Parathyroid adenoma (tissue), 2 donors: ENCODE measurements around the gene VSIR.

Source experiments
- H2AFZ ChIP-seq: fragments of 300-600 bp; sonication (generic); one replicate; pipeline ENCODE4 v1.7.0; 2017; ENCODE audit warnings: antibody characterized with exemption, mild to moderate bottlenecking
- H3K27ac ChIP-seq: fragments of 300-600 bp; sonication (generic); one replicate; pipeline ENCODE4 v1.7.0; 2017
- H3K27me3 ChIP-seq: fragments of 300-600 bp; sonication (generic); one replicate; pipeline ENCODE4 v1.7.0; 2017; ENCODE audit warnings: low read length; ENCODE audit not compliant: control insufficient read depth, insufficient read depth
- H3K36me3 ChIP-seq: fragments of 300-600 bp; sonication (generic); one replicate; pipeline ENCODE4 v1.7.0; 2017; ENCODE audit warnings: low read length; ENCODE audit not compliant: control insufficient read depth, insufficient read depth
- H3K4me1 ChIP-seq: fragments of 300-600 bp; sonication (generic); one replicate; pipeline ENCODE4 v1.7.0; 2017; ENCODE audit warnings: control low read depth
- H3K4me2 ChIP-seq: fragments of 300-600 bp; sonication (generic); one replicate; pipeline ENCODE4 v1.7.0; 2017; ENCODE audit warnings: low read length
- H3K4me3 ChIP-seq: fragments of 300-600 bp; sonication (generic); one replicate; pipeline ENCODE4 v1.7.0; 2017; ENCODE audit warnings: low read depth, low read length
- H3K79me2 ChIP-seq: fragments of 300-600 bp; sonication (generic); one replicate; pipeline ENCODE4 v1.7.0; 2017; ENCODE audit warnings: control low read depth
- H3K9ac ChIP-seq: fragments of 300-600 bp; sonication (generic); one replicate; pipeline ENCODE4 v1.7.0; 2017; ENCODE audit warnings: mild to moderate bottlenecking
- H3K9me3 ChIP-seq: fragments of 300-600 bp; sonication (generic); one replicate; pipeline ENCODE4 v1.7.0; 2017; ENCODE audit warnings: low read length; ENCODE audit not compliant: control insufficient read depth
- CTCF ChIP-seq: fragments of 300-600 bp; sonication (generic); IDR thresholded peaks from one replicate; pipeline ENCODE4 v1.7.0; 2017; ENCODE audit warnings: antibody characterized with exemption, mild to moderate bottlenecking
- donor health status: primary hyperparathyroidism.

VSIR gene

GRCh38 chr10:71741029-71741428 lies 32.3 kb downstream of the VSIR start:
- H3K79me2 ChIP-seq, result no peaks in the 10 kb centered on the region
- TF ChIP-seq CTCF, result no peak

GRCh38 chr10:71740069-71740653 lies 33.2 kb downstream of the VSIR start:
- no peaks in the 10 kb centered on the region for H3K9me3 ChIP-seq
- no peaks in the 10 kb centered on the region for H3K4me1 ChIP-seq
- no peak overlapping the region for H2AFZ ChIP-seq
- no peak overlapping the region for H3K27ac ChIP-seq
- no peak for TF ChIP-seq CTCF
- H3K4me2 ChIP-seq, result no peak overlapping the region
- no peak overlapping the region for H3K9ac ChIP-seq
- H3K79me2 ChIP-seq, result no peaks in the 10 kb centered on the region
- H3K27me3 ChIP-seq, result no peaks in the 10 kb centered on the region
- H3K4me3 ChIP-seq, result no peak overlapping the region
- no peaks in the 10 kb centered on the region for H3K36me3 ChIP-seq

More at GRCh38 chr10:71741029-71741428, 32.3 kb downstream of the VSIR start:
- Histone ChIP-seq H2AFZ (no peak overlapping the region), H3K27me3 (no peaks in the 10 kb centered on the region), H3K27ac (no peak overlapping the region), H3K4me3 (no peak overlapping the region), H3K36me3 (no peaks in the 10 kb centered on the region), H3K9me3 (no peaks in the 10 kb centered on the region), H3K9ac (no peak overlapping the region), H3K4me1 (no peaks in the 10 kb centered on the region), H3K4me2 (no peak overlapping the region)

- H3K36me3 ChIP-seq, result no peaks in the 10 kb centered on the region
- H3K27ac ChIP-seq, result no peak overlapping the region
- H3K4me3 ChIP-seq, result no peak overlapping the region
- no peaks in the 10 kb centered on the region for H3K4me1 ChIP-seq
- no peaks in the 10 kb centered on the region for H3K79me2 ChIP-seq
- H3K9ac ChIP-seq, result no peak overlapping the region
- no peaks in the 10 kb centered on the region for H3K9me3 ChIP-seq
- H2AFZ ChIP-seq, result no peak overlapping the region
- no peak overlapping the region for H3K4me2 ChIP-seq
- TF ChIP-seq CTCF, result no peak
- no peaks in the 10 kb centered on the region for H3K27me3 ChIP-seq
These were observed 33.9 kb downstream of the VSIR start for GRCh38 chr10:71739358-71739900.

- Histone ChIP-seq H3K4me2 (no peak overlapping the region), H3K36me3 (no peaks in the 10 kb centered on the region), H3K4me3 (no peak overlapping the region), H2AFZ (no peak overlapping the region), H3K4me1 (no peaks in the 10 kb centered on the region), H3K79me2 (no peaks in the 10 kb centered on the region), H3K27me3 (no peaks in the 10 kb centered on the region), H3K9me3 (no peaks in the 10 kb centered on the region), H3K9ac (no peak overlapping the region), H3K27ac (no peak overlapping the region)
- no peak for TF ChIP-seq CTCF
These were observed 35.5 kb downstream of the VSIR start for GRCh38 chr10:71737834-71738197.
